B cell (primary cell): ENCODE measurements around the gene DAO. TPM values are rescaled to one million over a fixed set of nuclear protein-coding genes. Genes with fewer than 3 reads are reported as not detected.
"Not testable (repeated sequence)": the region's sequence is repeated elsewhere in the genome, so short reads cannot be mapped to it uniquely, and the experiment has no call there.

ENCODE experiments used
- ATAC-seq: fragments of 200-7000 bp; cut with Tn5 transposase; one replicate; pipeline ENCODE4 v1.10.0; 2021; ENCODE audit warnings: low read depth, mild to moderate bottlenecking, moderate number of reproducible peaks, moderate library complexity
- CTCF ChIA-PET: fragments of 350-600 bp; sonication (Branson Sonifier 250); formaldehyde crosslinking; loops from one replicate; lab custom pipeline; 2021; ENCODE audit warnings: antibody characterized with exemption, inconsistent platforms; lab: Charles Lee
- POLR2A ChIA-PET: fragments of 350-600 bp; sonication (Branson Sonifier 250); formaldehyde crosslinking; loops from one replicate; lab custom pipeline; 2021; ENCODE audit warnings: antibody characterized with exemption; lab: Charles Lee
- DNase-seq: peaks from one replicate; pipeline ENCODE4 v3.0.0; 2013
- H2AFZ ChIP-seq: 2 replicates; pipeline ENCODE4 v1.6.1; 2012; ENCODE audit warnings: mild to moderate bottlenecking, low read depth, low read length; ENCODE audit not compliant: insufficient read depth, poor library complexity, severe bottlenecking
- H3K27ac ChIP-seq, 2 donors: 1 replicate in 1 of 2; 2 replicates in 1 of 2; pipeline ENCODE4 v1.5.1; 2012 to 2013; ENCODE audit warnings: low read length in 2 of 2, mild to moderate bottlenecking in 2 of 2, moderate library complexity in 1 of 2
- H3K27me3 ChIP-seq, 4 experiments: fragments of 200-600 bp in 1 of 4; sonication (generic) in 1 of 4; replicated peaks in 1 of 4; 1 replicate in 2 of 4; 2 replicates in 2 of 4; pipeline versions ENCODE4 v1.6.1 to v1.7.0; 2013 to 2016; ENCODE audit warnings: low read length in 3 of 4, mild to moderate bottlenecking in 2 of 4, mixed read lengths in 1 of 4, moderate library complexity in 1 of 4; ENCODE audit not compliant: insufficient read depth in 4 of 4, control insufficient read depth in 3 of 4; ENCODE audit errors: control extremely low read depth in 1 of 4
- H3K36me3 ChIP-seq, 2 experiments: replicated peaks in 1 of 2; 1 replicate in 1 of 2; 2 replicates in 1 of 2; pipeline versions ENCODE4 v1.6.1 to v1.7.1; 2013; ENCODE audit warnings: low read length in 1 of 2; ENCODE audit not compliant: insufficient read depth in 2 of 2, control insufficient read depth in 1 of 2; ENCODE audit errors: control extremely low read depth in 1 of 2, extremely low read depth in 1 of 2
- H3K4me1 ChIP-seq, 2 donors: fragments of 200-600 bp in 1 of 2; sonication (generic) in 1 of 2; 1 replicate in 1 of 2; 2 replicates in 1 of 2; pipeline versions ENCODE4 v1.5.1 to v1.6.1; 2013 to 2017; ENCODE audit warnings: low read length in 2 of 2; ENCODE audit not compliant: control insufficient read depth in 2 of 2, insufficient read depth in 2 of 2
- H3K4me2 ChIP-seq: replicated peaks from 2 replicates; pipeline ENCODE3; 2012; ENCODE audit warnings: mild to moderate bottlenecking, low read depth, low read length; ENCODE audit not compliant: poor library complexity, severe bottlenecking
- H3K4me3 ChIP-seq, 5 experiments: fragments of 200-600 bp in 1 of 5; sonication (generic) in 1 of 5; 1 replicate in 3 of 5; 2 replicates in 2 of 5; pipeline versions ENCODE4 v1.5.1 to v1.7.0; 2011 to 2016; ENCODE audit warnings: low read length in 4 of 5, mild to moderate bottlenecking in 4 of 5, low read depth in 2 of 5, control low read depth in 1 of 5, moderate library complexity in 1 of 5; ENCODE audit not compliant: insufficient read depth in 1 of 5; ENCODE audit errors: control extremely low read depth in 1 of 5, extremely low read depth in 1 of 5
- H3K79me2 ChIP-seq: fragments of 200-600 bp; sonication (generic); one replicate; pipeline ENCODE4 v1.6.0; 2016; ENCODE audit warnings: low read length; ENCODE audit not compliant: control insufficient read depth, insufficient read depth
- H3K9ac ChIP-seq: fragments of 200-600 bp; sonication (generic); 2 replicates; pipeline ENCODE4 v1.6.1; 2017; ENCODE audit warnings: mild to moderate bottlenecking, low read length, moderate library complexity
- H3K9me3 ChIP-seq, 3 donors: one replicate each; pipeline versions ENCODE4 v1.6.1 to v1.7.1; 2013; ENCODE audit warnings: low read length in 2 of 3; ENCODE audit not compliant: control insufficient read depth in 2 of 3, insufficient read depth in 1 of 3; ENCODE audit errors: control extremely low read depth in 1 of 3
- H4K20me1 ChIP-seq: 2 replicates; pipeline ENCODE4 v1.6.0; 2012; ENCODE audit warnings: mild to moderate bottlenecking, low read length; ENCODE audit not compliant: insufficient read depth, control insufficient read depth, poor library complexity, severe bottlenecking
- H3K27ac Mint-ChIP-seq: one replicate; pipeline ENCODE4 v1.8.0; 2021; ENCODE audit warnings: mixed read lengths
- H3K27me3 Mint-ChIP-seq: one replicate; pipeline ENCODE4 v1.8.0; 2021; ENCODE audit warnings: mixed read lengths
- H3K4me1 Mint-ChIP-seq: one replicate; pipeline ENCODE4 v1.8.0; 2021; ENCODE audit warnings: mixed read lengths
- H3K4me3 Mint-ChIP-seq: one replicate; pipeline ENCODE4 v1.8.0; 2021; ENCODE audit warnings: mixed read lengths
- H3K9me3 Mint-ChIP-seq: one replicate; pipeline ENCODE4 v1.8.0; 2022; ENCODE audit warnings: mixed read lengths; ENCODE audit not compliant: insufficient read depth
- EZH2 ChIP-seq: IDR thresholded peaks from 2 replicates; pipeline ENCODE4 v1.6.1; 2012; ENCODE audit warnings: borderline replicate concordance, low read depth, mild to moderate bottlenecking, moderate library complexity, low read length; ENCODE audit not compliant: insufficient read depth, poor library complexity, severe bottlenecking
- WGBS: methylation state at CpG from one replicate; pipeline ENCODE4 v1.1.5; 2013; ENCODE audit warnings: missing lambda C conversion rate; ENCODE audit not compliant: insufficient coverage; 5-methylcytosine and 5-hydroxymethylcytosine counted together
- intact Hi-C: fragments of 100-400 bp; cut with micrococcal nuclease; formaldehyde crosslinking; loops from one replicate; pipeline ENCODE4 v1.10.0; 2022
- polyA plus RNA-seq: library from polyadenylated mRNA; depleted of rRNA; stranded (reverse); fragments of >200 nt; gene quantifications from 2 replicates; pipeline ENCODE4 v1.2.3, GENCODE V29; 2012
- total RNA-seq, 2 donors: library from RNA; stranded (reverse); fragments of 120-200 nt in 1 of 2; gene quantifications; 1 replicate in 1 of 2; 2 replicates in 1 of 2; pipeline versions ENCODE4 v1.2.3 to v1.2.4, GENCODE V29; 2013 to 2022
- TF ChIP-seq, protein P1 (sequence below): fragments of 200-600 bp; IDR thresholded peaks from one replicate; pipeline ENCODE4 v1.8.0; 2022; ENCODE audit warnings: antibody characterized with exemption, mild to moderate bottlenecking

Gene DAO
- total and polyA plus RNA-seq, 2 donors (not counting 1 experiment from before 2014, with no cell fraction given), result not detected

DNA sequence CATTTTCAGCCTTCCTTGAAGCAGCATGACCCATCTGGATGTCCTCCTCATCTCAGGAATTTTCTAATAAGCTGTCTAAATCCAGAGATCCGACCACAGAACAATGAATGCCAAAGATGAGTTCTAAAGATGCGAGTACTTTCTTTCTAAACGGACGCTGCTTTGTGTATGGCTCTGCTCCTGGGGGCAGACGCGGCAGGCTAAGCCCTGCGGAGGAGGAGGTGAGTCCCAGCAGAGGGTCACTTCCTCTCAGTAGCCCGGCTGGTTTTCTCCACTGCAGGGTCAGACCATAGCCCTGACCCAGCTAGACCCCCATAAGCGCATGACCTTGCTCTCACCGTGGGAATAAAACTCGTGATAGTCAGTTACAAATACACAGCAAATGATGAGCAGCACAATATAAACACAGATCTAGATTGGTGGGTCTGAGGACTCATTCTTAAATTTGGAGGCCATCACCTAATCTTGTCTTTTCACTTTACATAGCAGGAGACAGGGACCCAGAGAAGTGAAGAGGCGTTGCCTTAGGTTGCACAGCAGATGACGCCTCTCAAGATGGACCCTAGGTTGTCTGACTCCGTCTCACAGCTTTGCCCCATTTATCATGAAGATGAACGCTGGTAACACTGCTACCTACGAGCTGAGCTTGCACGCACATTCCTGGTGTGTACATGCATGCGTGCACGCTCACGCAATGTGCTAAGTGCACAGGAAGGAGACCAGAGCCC, 39.1 kb upstream of the DAO start:
- TF ChIP-seq, protein P1, sequence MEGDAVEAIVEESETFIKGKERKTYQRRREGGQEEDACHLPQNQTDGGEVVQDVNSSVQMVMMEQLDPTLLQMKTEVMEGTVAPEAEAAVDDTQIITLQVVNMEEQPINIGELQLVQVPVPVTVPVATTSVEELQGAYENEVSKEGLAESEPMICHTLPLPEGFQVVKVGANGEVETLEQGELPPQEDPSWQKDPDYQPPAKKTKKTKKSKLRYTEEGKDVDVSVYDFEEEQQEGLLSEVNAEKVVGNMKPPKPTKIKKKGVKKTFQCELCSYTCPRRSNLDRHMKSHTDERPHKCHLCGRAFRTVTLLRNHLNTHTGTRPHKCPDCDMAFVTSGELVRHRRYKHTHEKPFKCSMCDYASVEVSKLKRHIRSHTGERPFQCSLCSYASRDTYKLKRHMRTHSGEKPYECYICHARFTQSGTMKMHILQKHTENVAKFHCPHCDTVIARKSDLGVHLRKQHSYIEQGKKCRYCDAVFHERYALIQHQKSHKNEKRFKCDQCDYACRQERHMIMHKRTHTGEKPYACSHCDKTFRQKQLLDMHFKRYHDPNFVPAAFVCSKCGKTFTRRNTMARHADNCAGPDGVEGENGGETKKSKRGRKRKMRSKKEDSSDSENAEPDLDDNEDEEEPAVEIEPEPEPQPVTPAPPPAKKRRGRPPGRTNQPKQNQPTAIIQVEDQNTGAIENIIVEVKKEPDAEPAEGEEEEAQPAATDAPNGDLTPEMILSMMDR, result no peak
- TF ChIP-seq EZH2, result no peak
- DNase-seq (no peak), ATAC-seq (no peak)
- Histone ChIP-seq H3K4me3 (no peak overlapping the region), H4K20me1 (peaks cover 6% of the 10 kb centered on the region), H3K4me2 (no peak overlapping the region), H3K9me3 (no peaks in the 10 kb centered on the region), H3K4me1 (peaks cover 9 to 10% of the 10 kb centered on the region in 2 donors), H2AFZ (no peak overlapping the region), H3K79me2 (peaks cover 10% of the 10 kb centered on the region), H3K9ac (no peak overlapping the region), H3K27me3 (no peaks in the 10 kb centered on the region), H3K27ac (no peak overlapping the region), H3K36me3 (peaks cover 0 to 11% of the 10 kb centered on the region in 2 experiments)
- POLR2A ChIA-PET, result no interaction called here
- CTCF ChIA-PET, result interaction anchor here (0.7 kb wide), 1 partner anchor 108 kb away, joined by 4 read pairs; no protein-coding TSS in a partner anchor
- H3K4me3 Mint-ChIP-seq, result no peak overlapping the region
- intact Hi-C loops, result no loop called here
- H3K4me1 Mint-ChIP-seq, result peaks cover 13% of the 10 kb centered on the region
- WGBS, result 93% methylated on average over 17 of the region's 20 CpGs
- H3K27ac Mint-ChIP-seq, result no peak overlapping the region
- H3K27me3 Mint-ChIP-seq, result no peaks in the 10 kb centered on the region
- no peaks in the 10 kb centered on the region for H3K9me3 Mint-ChIP-seq

GRCh38 chr12:108841825-108842224, 38.1 kb upstream of the DAO start:
- H3K27me3 ChIP-seq, H4K20me1 ChIP-seq, H3K4me3 ChIP-seq, H3K9me3 Mint-ChIP-seq, H3K9ac ChIP-seq, H3K9me3 ChIP-seq, H3K27ac ChIP-seq, H3K4me1 ChIP-seq, H3K27ac Mint-ChIP-seq, ATAC-seq, intact Hi-C loops, H2AFZ ChIP-seq, POLR2A ChIA-PET, DNase-seq, H3K4me3 Mint-ChIP-seq, CTCF ChIA-PET, H3K4me2 ChIP-seq, H3K27me3 Mint-ChIP-seq: not testable (repeated sequence)
- WGBS, result 100% methylated on average over 1 of the region's 4 CpGs
- Histone ChIP-seq H3K79me2 (peaks cover 10% of the 10 kb centered on the region), H3K36me3 (peaks cover 0 to 16% of the 10 kb centered on the region in 2 experiments)
- peaks cover 13% of the 10 kb centered on the region for H3K4me1 Mint-ChIP-seq
